Activated T-helper 17 cell treated with anti-CD3 and anti-CD28 coated beads, Interleukin-2, amount 50 U/mL, for 72 hours (primary cell): Measurements from ENCODE around the gene EVA1C. TPM values are rescaled to one million over a fixed set of nuclear protein-coding genes. Genes with fewer than 3 reads are reported as not detected.

Experiments
- total RNA-seq, 2 donors: library from RNA; stranded (reverse); gene quantifications; one replicate each; pipeline ENCODE4 v1.2.3, GENCODE V29; 2022

Gene EVA1C
- total RNA-seq, 2 donors from 2014 or later: 10.0 to 13.1 TPM

Other genes with a start within 250 kb of the EVA1C start
- 10 to 100 TPM; 15.3 to 22.4 TPM for gene MIS18A, start 133.7 kb upstream of the EVA1C start, total RNA-seq
- gene MRAP, start 113.9 kb upstream of the EVA1C start, total RNA-seq: not detected
- gene URB1, start 19.7 kb upstream of the EVA1C start, total RNA-seq: 10 to 100 TPM; 17.6 to 37.2 TPM
- 1 to 10 TPM in 1 of 2 donors, under 1 TPM in 1; 0.73 to 1.3 TPM for gene TCP10L, start 172.8 kb downstream of the EVA1C start, total RNA-seq
- gene CFAP298, start 199.7 kb downstream of the EVA1C start, total RNA-seq: 10 to 100 TPM; 19.9 to 40.2 TPM